Uterus (tissue), 4 donors: Measurements from ENCODE around the gene CLDN15. TPM values are rescaled to one million over a fixed set of nuclear protein-coding genes. Genes with fewer than 3 reads are reported as not detected.
"Not testable (repeated sequence)": the region's sequence is repeated elsewhere in the genome, so short reads cannot be mapped to it uniquely, and the experiment has no call there.

Experiments
- DNase-seq, 2 donors: peaks; one replicate each; pipeline ENCODE4 v3.0.0-alpha.2; 2019 to 2020
- H3K27ac ChIP-seq, 2 donors: fragments of 200-600 bp; sonication (generic); 1 replicate in 1 of 2; 2 replicates in 1 of 2; pipeline ENCODE4 v1.5.1; 2016 to 2018
- H3K27me3 ChIP-seq, 2 donors: fragments of 200-600 bp; sonication (generic); one replicate each; pipeline ENCODE4 v1.5.1; 2018 to 2019; ENCODE audit warnings: control low read depth in 1 of 2
- H3K36me3 ChIP-seq, 2 donors: fragments of 200-600 bp; sonication (generic); one replicate each; pipeline ENCODE4 v1.5.1; 2019; ENCODE audit warnings: control low read depth in 1 of 2
- H3K4me1 ChIP-seq, 2 donors: fragments of 200-600 bp; sonication (generic); one replicate each; pipeline ENCODE4 v1.5.1; 2018 to 2019; ENCODE audit warnings: control low read depth in 1 of 2
- H3K4me3 ChIP-seq, 2 donors: fragments of 200-600 bp; sonication (generic); 1 replicate in 1 of 2; 2 replicates in 1 of 2; pipeline ENCODE4 v1.5.1; 2018 to 2019; ENCODE audit warnings: mild to moderate bottlenecking in 1 of 2
- H3K9me3 ChIP-seq, 2 donors: fragments of 200-600 bp; sonication (generic); one replicate each; pipeline ENCODE4 v1.5.1; 2019; ENCODE audit warnings: control low read depth in 1 of 2
- CTCF ChIP-seq, 4 experiments: fragments of 200-600 bp in 2 of 4; fragments of 450-650 bp in 2 of 4; sonication (generic) in 2 of 4; IDR thresholded peaks; one replicate each; pipeline ENCODE4 v1.5.1; 2016 to 2019; ENCODE audit warnings: antibody characterized with exemption in 4 of 4, mild to moderate bottlenecking in 2 of 4, moderate library complexity in 1 of 4
- POLR2A ChIP-seq, 2 donors: fragments of 450-650 bp; IDR thresholded peaks; one replicate each; pipeline ENCODE4 v1.6.1; 2016; ENCODE audit warnings: antibody characterized with exemption in 2 of 2, mild to moderate bottlenecking in 1 of 2, moderate library complexity in 1 of 2
- intact Hi-C: fragments of 100-400 bp; cut with DNase I; formaldehyde crosslinking; loops from one replicate; pipeline ENCODE4 v1.15.1; 2023; ENCODE audit warnings: low total_unique reads
- total RNA-seq, 4 donors: library from RNA; depleted of rRNA in 3 of 4; stranded (reverse); fragments of >200 nt in 3 of 4; gene quantifications; one replicate each; pipeline versions ENCODE4 v1.1.0 to v1.2.4, GENCODE V29; 2014 to 2023
- donor health status: DM: yes; HTN: yes; CAD: no.

Gene CLDN15
- total RNA-seq, 4 donors from 2014 or later = 5.6 to 49.4 (median 16.7) TPM

- H3K27me3 ChIP-seq = peaks cover 0 to 8% of the 10 kb centered on the region in 2 donors
- no peaks in the 10 kb centered on the region for H3K36me3 ChIP-seq
- DNase-seq = no peak
- H3K4me3 ChIP-seq = no peak overlapping the region
- H3K9me3 ChIP-seq = no peaks in the 10 kb centered on the region
- intact Hi-C loops = no loop called here
- TF ChIP-seq CTCF (IDR thresholded peaks at IDR 0.05) (no peak), POLR2A (IDR thresholded peaks at IDR 0.05) (no peak)
- H3K4me1 ChIP-seq = peaks cover 0 to 4% of the 10 kb centered on the region in 2 donors
- no peak overlapping the region for H3K27ac ChIP-seq
These were observed 30.9 kb downstream of the CLDN15 start for GRCh38 chr7:101206665-101207042.

DNA sequence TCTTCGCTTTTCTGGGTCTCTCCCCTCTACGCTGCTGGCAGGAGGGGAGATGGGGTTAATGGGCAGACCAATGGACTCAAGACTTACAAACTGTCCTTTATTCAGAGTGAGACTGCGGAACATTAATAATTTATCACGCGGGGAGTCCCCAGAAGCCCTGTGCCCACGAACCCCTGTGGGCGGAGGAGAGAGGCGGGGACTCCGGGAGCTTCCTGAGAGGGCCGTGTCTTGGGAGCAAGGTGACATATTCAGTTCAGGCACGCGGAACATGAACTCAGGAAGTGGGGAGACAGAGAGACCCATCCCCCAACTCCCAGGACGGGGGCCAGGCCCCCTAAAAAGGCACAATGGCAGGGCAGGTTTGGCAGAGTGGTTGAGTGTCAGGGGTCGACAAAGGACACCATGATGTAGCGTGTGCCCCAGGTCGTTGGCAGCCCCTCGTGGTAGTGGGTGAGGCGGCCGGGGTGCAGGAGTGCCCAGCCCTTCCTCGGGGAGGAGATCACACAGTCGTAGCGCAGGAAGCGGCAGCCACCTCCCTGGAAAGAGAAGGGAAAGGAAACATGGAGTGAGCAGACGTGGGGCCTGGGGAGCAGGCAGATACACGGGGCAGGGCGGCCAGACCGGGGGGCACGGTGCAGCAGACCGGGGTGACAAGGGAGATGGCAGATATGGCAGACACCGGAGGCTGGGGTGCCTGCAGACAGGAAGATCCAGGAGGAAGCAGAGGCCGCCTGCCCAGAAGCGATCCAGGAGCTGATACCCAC, 31.5 kb downstream of the CLDN15 start:
- H3K4me1 ChIP-seq = peaks cover 0 to 4% of the 10 kb centered on the region in 2 donors
- H3K4me3 ChIP-seq = no peak overlapping the region
- peaks cover 0 to 12% of the 10 kb centered on the region in 2 donors for H3K27me3 ChIP-seq
- no peak for TF ChIP-seq POLR2A (IDR thresholded peaks at IDR 0.05)
- TF ChIP-seq CTCF (IDR thresholded peaks at IDR 0.05) = no peak
- DNase-seq = no peak
- intact Hi-C loops = no loop called here
- H3K36me3 ChIP-seq = no peaks in the 10 kb centered on the region
- H3K27ac ChIP-seq = no peak overlapping the region
- no peaks in the 10 kb centered on the region for H3K9me3 ChIP-seq

GRCh38 chr7:101203740-101204738, 33.6 kb downstream of the CLDN15 start:
- H3K4me1 ChIP-seq, intact Hi-C loops, H3K4me3 ChIP-seq, H3K36me3 ChIP-seq, H3K27ac ChIP-seq, DNase-seq, H3K9me3 ChIP-seq: not testable (repeated sequence)
- peaks cover 0 to 12% of the 10 kb centered on the region in 2 donors for H3K27me3 ChIP-seq

DNA sequence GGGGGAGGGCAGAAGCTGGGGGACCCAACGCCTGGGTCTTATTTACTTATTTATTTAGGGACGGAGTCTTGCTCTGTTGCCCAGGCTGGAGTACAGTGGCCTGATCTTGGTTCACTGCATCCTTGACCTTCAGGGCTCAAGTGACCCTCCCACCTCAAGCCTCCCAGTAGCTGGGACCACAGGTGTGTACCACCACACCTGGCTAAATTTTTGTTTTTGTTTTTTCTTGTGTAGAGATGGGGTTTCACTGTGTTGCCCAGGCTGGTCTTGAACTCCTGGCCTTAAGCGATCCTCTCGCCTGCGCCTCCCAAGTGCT, 35.0 kb downstream of the CLDN15 start:
- TF ChIP-seq CTCF (IDR thresholded peaks at IDR 0.05) (no peak), POLR2A (IDR thresholded peaks at IDR 0.05) (no peak)
- Histone ChIP-seq H3K36me3 (no peaks in the 10 kb centered on the region), H3K9me3 (no peaks in the 10 kb centered on the region), H3K27ac (no peak overlapping the region), H3K4me1 (peaks cover 0 to 4% of the 10 kb centered on the region in 2 donors), H3K4me3 (no peak overlapping the region), H3K27me3 (peaks cover 0 to 12% of the 10 kb centered on the region in 2 donors)
- intact Hi-C loops = no loop called here
- DNase-seq = no peak

DNA sequence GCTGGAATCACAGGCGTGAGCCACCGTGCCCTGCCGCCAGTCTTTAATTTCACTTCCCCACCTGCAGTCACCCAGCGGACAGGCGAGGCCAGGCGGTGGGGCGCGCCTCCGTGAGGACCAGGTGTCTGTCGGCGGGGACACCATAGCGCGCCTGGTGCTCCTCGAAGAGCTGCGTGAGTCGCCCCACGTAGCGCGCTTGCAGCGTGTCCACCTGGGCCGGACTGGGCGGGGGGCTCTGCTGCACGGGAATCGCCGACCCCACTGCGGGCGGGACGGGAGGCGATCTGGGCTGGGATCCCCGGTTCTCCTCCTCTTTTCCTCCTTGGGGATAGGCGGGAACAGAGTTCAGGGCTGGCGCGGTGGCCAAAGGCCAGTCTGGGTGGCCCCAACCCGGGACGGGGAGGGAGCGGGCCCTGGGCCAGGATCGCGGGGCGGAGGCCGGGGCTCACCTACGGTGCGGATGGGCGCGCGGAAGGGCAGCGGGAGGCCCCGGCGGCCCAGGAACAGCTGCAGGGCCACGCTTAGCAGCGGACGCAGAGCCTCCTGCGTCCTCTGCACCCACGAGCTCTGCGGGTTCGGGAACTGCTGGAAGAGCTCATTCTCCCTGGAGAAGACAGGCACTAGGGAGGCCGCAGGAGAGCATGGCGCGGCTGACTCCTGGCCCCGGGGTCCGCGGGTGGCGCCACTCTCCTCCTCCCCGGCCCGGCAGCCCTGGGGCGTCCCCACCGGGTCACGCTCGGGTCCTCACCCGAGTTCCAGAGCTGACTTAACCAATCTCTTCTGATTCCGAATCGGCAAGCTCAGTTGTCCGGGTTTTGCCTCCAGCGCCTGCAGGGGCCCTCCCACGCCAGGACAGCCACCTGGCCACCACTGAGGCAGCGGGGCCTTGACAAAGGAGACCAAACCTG, 35.7 kb downstream of the CLDN15 start:
- Histone ChIP-seq H3K4me3 (no peak overlapping the region), H3K27ac (no peak overlapping the region), H3K27me3 (peaks cover 0 to 12% of the 10 kb centered on the region in 2 donors), H3K4me1 (peaks cover 0 to 4% of the 10 kb centered on the region in 2 donors), H3K9me3 (no peaks in the 10 kb centered on the region), H3K36me3 (no peaks in the 10 kb centered on the region)
- intact Hi-C loops = no loop called here
- no peak for DNase-seq
- TF ChIP-seq POLR2A (IDR thresholded peaks at IDR 0.05) = no peak
- no peak for TF ChIP-seq CTCF (IDR thresholded peaks at IDR 0.05)
